Urinary bladder (tissue), 4 donors: ENCODE results near the gene PCDH1. TPM values are rescaled to one million over a fixed set of nuclear protein-coding genes. Genes with fewer than 3 reads are reported as not detected.
"Not testable (repeated sequence)": the region's sequence is repeated elsewhere in the genome, so short reads cannot be mapped to it uniquely, and the experiment has no call there.

ENCODE experiments used
- DNase-seq: peaks from one replicate; pipeline ENCODE4 v3.0.0-alpha.2; 2015; ENCODE audit errors: extremely low spot score
- H3K27ac ChIP-seq: one replicate; pipeline ENCODE4 v1.5.1; 2013; ENCODE audit warnings: low read depth, mild to moderate bottlenecking, moderate library complexity
- H3K36me3 ChIP-seq: one replicate; pipeline ENCODE4 v1.6.1; 2013; ENCODE audit warnings: mild to moderate bottlenecking, moderate library complexity; ENCODE audit not compliant: insufficient read depth
- H3K4me1 ChIP-seq: one replicate; pipeline ENCODE4 v1.6.1; 2013; ENCODE audit warnings: mild to moderate bottlenecking, moderate library complexity; ENCODE audit not compliant: insufficient read depth
- H3K4me3 ChIP-seq: one replicate; pipeline ENCODE4 v1.5.1; 2013; ENCODE audit warnings: low read depth, low read length
- WGBS: extraction: QIAGEN DNeasy Blood & Tissue Kit; methylation state at CpG from one replicate; pipeline ENCODE4 v1.1.7; 2013; 5-methylcytosine and 5-hydroxymethylcytosine counted together
- polyA plus RNA-seq: library from polyadenylated mRNA; stranded (reverse); fragments of 200-250 nt; gene quantifications from one replicate; pipeline ENCODE4 v1.2.3, GENCODE V29; 2013
- total RNA-seq: library from RNA; depleted of rRNA; stranded (reverse); fragments of >200 nt; gene quantifications from one replicate; pipeline ENCODE4 v1.2.3, GENCODE V29; 2014
- donor health status: healthy with polysubstance abuse.
- donor health status: healthy.

Gene PCDH1
- total and polyA plus RNA-seq, 2 donors = 21.1 to 22.5 TPM

GRCh38 chr5:141910271-141910673 lies 32.1 kb upstream of the PCDH1 start:
- no peak for DNase-seq
- Histone ChIP-seq H3K4me1 (no peaks in the 10 kb centered on the region), H3K4me3 (no peak overlapping the region), H3K27ac (no peak overlapping the region), H3K36me3 (no peaks in the 10 kb centered on the region)
- 52% methylated on average over 2 of the region's 2 CpGs for WGBS

- H3K4me3 ChIP-seq = no peak overlapping the region
- H3K36me3 ChIP-seq = no peaks in the 10 kb centered on the region
- DNase-seq = no peak
- H3K27ac ChIP-seq = no peak overlapping the region
- WGBS = 94% methylated on average over 4 of the region's 4 CpGs
- H3K4me1 ChIP-seq = no peaks in the 10 kb centered on the region
Measured at GRCh38 chr5:141909212-141909611, 31.0 kb upstream of the PCDH1 start.

- Histone ChIP-seq H3K27ac (no peak overlapping the region), H3K36me3 (no peaks in the 10 kb centered on the region), H3K4me1 (no peaks in the 10 kb centered on the region), H3K4me3 (no peak overlapping the region)
- DNase-seq = no peak
- WGBS = 84% methylated on average over 2 of the region's 2 CpGs
Measured at GRCh38 chr5:141908796-141909195, 30.6 kb upstream of the PCDH1 start.

GRCh38 chr5:141906972-141907371 lies 28.8 kb upstream of the PCDH1 start:
- no peak overlapping the region for H3K4me3 ChIP-seq
- WGBS = 0% methylated on average over 1 of the region's 1 CpG
- no peaks in the 10 kb centered on the region for H3K4me1 ChIP-seq
- DNase-seq = no peak
- H3K36me3 ChIP-seq = no peaks in the 10 kb centered on the region
- H3K27ac ChIP-seq = no peak overlapping the region

GRCh38 chr5:141906517-141906916 lies 28.3 kb upstream of the PCDH1 start:
- no peaks in the 10 kb centered on the region for H3K4me1 ChIP-seq
- no peak overlapping the region for H3K4me3 ChIP-seq
- no peak overlapping the region for H3K27ac ChIP-seq
- H3K36me3 ChIP-seq = no peaks in the 10 kb centered on the region
- DNase-seq = no peak
- WGBS = 37% methylated on average over 1 of the region's 1 CpG

- Histone ChIP-seq H3K36me3 (no peaks in the 10 kb centered on the region), H3K27ac (no peak overlapping the region), H3K4me3 (no peak overlapping the region), H3K4me1 (no peaks in the 10 kb centered on the region)
- DNase-seq = no peak
- WGBS = 53% methylated on average over 5 of the region's 5 CpGs
Measured at GRCh38 chr5:141904551-141904950, 26.3 kb upstream of the PCDH1 start.

- 64% methylated on average over 4 of the region's 4 CpGs for WGBS
- Histone ChIP-seq H3K4me1 (no peaks in the 10 kb centered on the region), H3K27ac (no peak overlapping the region), H3K36me3 (no peaks in the 10 kb centered on the region), H3K4me3 (no peak overlapping the region)
- DNase-seq = no peak
Measured at GRCh38 chr5:141903261-141903660, 25.1 kb upstream of the PCDH1 start.

- Histone ChIP-seq H3K27ac (no peak overlapping the region), H3K4me1 (no peaks in the 10 kb centered on the region), H3K4me3 (no peak overlapping the region), H3K36me3 (no peaks in the 10 kb centered on the region)
- DNase-seq = no peak
- 42% methylated on average over 5 of the region's 5 CpGs for WGBS
Measured at GRCh38 chr5:141902015-141902814, 24.0 kb upstream of the PCDH1 start.

GRCh38 chr5:141898448-141899049 lies 20.3 kb upstream of the PCDH1 start:
- 83% methylated on average over 2 of the region's 2 CpGs for WGBS
- no peak overlapping the region for H3K4me3 ChIP-seq
- H3K36me3 ChIP-seq = no peaks in the 10 kb centered on the region
- no peaks in the 10 kb centered on the region for H3K4me1 ChIP-seq
- DNase-seq = no peak
- no peak overlapping the region for H3K27ac ChIP-seq

GRCh38 chr5:141897425-141897824 lies 19.2 kb upstream of the PCDH1 start:
- Histone ChIP-seq H3K4me3 (no peak overlapping the region), H3K36me3 (no peaks in the 10 kb centered on the region), H3K27ac (no peak overlapping the region), H3K4me1 (no peaks in the 10 kb centered on the region)
- 92% methylated on average over 4 of the region's 4 CpGs for WGBS
- no peak for DNase-seq

- not testable (repeated sequence) for H3K36me3 ChIP-seq, H3K27ac ChIP-seq, DNase-seq, H3K4me1 ChIP-seq, H3K4me3 ChIP-seq
- WGBS = 91% methylated on average over 2 of the region's 2 CpGs
Measured at GRCh38 chr5:141890429-141890828, 12.2 kb upstream of the PCDH1 start.

GRCh38 chr5:141889282-141889871 lies 11.2 kb upstream of the PCDH1 start:
- WGBS = 54% methylated on average over 3 of the region's 3 CpGs
- no peaks in the 10 kb centered on the region for H3K36me3 ChIP-seq
- no peak for DNase-seq
- no peak overlapping the region for H3K4me3 ChIP-seq
- H3K27ac ChIP-seq = no peak overlapping the region
- H3K4me1 ChIP-seq = no peaks in the 10 kb centered on the region

- no peak for DNase-seq
- WGBS = 35% methylated on average over 8 of the region's 8 CpGs
- Histone ChIP-seq H3K27ac (no peak overlapping the region), H3K4me3 (no peak overlapping the region), H3K4me1 (no peaks in the 10 kb centered on the region), H3K36me3 (no peaks in the 10 kb centered on the region)
Measured at GRCh38 chr5:141883892-141884318, 5.7 kb upstream of the PCDH1 start.
